ENCODE measurements around the gene NUP133.
"Not testable (repeated sequence)": the region's sequence is repeated elsewhere in the genome, so short reads cannot be mapped to it uniquely, and the experiment has no call there.

Gene NUP133

GRCh38 chr1:229508823-229509337 lies 739 bp upstream of the NUP133 start:
- DNase-seq = no peak

DNA sequence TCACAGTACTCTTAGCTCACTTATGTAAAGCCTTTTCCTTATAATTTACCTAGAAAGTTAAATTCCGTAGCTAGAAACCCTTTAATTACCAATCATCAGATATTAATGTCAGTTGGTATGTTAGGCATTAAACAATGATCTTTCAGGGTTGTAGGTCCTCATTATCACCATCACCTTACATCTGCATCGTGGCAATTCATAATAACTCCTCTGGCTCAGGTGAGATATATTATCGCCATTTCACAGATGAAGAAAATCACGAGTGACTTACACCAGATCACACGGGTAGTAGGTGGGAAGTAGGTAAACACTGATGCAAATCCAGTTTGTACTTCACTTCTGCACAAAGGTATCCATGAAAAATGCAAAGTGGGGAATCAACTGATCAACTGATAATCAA lies 639 bp downstream of the NUP133 start:
- no peak for DNase-seq

DNA sequence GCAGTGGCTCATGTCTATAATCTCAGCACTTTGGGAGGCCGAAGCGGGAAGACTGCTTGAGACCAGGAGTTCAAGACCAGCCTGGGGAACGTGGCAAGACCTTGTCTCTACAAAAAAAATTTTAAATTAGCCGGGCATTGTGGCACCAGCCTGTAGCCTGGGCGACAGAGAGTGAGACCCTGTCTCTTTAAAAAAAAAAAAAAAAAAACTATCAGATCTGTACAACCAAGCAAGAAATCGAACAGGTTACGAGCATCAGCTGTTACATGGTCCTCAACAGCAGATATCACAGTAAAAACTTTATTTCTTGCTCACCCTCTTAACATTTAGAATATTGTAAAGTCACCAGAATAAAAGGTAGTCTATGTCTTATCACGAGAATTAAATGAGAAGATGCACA lies 1.5 kb downstream of the NUP133 start:
- no peak for DNase-seq

GRCh38 chr1:229495782-229496181 lies 12.4 kb downstream of the NUP133 start:
- no peak for DNase-seq

DNA sequence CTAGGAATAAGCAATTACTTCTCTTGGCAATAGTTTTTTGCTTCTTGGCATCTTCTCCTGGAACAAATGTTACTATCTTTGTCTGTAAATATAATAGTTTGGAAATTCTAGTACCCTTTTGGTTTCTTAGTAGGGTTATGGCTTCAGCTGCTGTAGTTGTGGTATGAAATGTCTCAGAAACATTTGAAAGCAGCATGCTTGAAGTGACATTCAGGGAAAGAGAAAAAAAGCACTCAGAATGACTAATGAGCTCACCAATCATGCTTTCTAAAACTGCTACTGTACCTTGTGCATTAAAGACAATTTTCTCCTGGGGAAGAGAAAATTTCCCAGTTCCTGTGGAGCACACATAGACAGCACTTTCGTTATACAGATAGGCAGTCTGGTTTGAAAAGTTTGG lies 21.0 kb downstream of the NUP133 start:
- no peak for DNase-seq

DNA sequence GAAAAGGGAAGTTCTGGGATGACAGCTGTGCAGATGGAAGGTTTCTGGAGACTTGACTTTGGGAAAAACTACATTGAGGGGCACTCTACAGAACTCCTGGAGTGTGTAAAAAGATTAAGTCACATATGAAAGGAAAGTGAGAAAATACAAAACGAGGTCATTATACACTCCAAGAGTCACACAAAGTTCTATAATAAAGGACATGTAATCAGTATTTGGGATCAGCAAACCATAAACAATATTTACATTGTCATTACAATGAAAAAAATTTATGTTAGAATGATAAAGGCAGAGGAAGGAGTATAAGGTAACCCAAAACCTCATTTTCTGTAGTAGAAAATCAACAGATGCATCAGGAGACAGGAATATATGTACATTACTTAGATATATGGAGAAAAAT lies 22.8 kb downstream of the NUP133 start:
- DNase-seq = no peak

DNA sequence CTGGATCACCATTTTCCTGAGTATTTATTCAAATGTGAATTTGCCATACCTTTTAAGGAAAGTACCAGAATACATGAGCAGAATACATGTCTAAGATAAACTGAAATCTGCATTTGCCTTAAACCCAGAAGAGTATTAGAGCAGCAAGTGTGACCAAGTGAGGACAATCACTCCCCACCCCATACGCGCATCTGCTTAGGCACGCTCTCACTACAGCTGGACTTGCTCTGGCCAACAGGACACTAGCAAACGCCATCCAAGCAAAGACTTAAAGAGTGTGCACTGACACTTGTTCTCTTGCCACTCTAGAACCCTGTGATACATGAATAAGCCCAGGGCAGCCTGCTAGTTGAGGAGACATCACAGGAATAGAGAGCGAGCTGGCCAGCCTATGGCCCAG lies 25.6 kb downstream of the NUP133 start:
- no peak for DNase-seq

DNA sequence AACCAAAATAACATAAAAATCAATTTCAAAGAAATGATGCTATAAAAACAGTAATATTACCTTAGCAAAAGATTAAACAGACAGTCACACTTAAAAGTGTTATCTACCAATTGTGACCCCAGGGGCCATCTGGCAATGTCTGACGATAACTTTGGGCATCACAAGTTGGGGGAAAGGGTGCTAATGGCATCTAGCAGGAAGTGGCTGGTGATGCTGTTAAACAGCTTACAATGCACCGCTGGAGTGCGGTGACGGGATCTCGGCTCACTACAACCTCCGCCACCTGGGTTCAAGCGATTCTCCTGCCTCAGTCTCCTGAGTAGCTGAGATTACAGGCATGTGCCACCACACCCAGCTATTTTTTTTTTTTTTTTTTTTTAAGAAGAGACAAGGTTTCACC lies 27.6 kb downstream of the NUP133 start:
- DNase-seq = no peak

DNA sequence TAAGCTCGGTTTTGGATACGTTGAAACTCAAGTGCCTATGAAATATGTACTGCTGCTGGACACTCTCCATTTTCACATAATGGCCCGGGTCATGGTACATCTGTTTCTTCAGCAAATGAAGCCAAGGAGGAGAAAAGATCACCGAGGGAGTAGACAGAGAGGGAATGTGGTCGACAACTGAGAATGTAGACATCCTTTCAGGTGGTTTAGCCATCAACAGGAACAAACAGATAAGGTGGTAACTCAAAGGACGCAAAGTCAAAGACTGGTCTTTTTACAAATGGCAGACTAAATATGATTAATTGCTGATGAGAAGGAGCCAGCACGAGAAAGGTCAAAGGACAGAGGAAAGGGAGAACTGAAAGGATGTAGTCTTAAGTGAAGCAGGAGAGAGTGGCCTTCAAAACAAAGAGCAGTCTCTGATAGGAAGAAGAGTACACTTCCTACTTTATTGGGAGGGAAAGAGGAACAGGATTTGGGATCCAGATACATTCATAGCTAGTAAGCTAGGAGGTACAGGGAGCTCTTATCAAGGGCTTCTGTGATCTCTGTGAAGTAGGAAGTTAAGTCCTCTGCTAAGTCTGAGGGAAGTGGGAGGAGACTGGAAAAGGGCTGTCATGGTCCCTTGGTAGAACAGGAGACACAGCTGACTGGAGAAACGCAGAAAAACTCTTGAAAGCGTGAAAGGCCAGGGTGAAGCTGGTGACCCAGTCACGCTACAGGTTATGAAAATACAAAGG lies 28.3 kb downstream of the NUP133 start:
- no peak for DNase-seq

DNA sequence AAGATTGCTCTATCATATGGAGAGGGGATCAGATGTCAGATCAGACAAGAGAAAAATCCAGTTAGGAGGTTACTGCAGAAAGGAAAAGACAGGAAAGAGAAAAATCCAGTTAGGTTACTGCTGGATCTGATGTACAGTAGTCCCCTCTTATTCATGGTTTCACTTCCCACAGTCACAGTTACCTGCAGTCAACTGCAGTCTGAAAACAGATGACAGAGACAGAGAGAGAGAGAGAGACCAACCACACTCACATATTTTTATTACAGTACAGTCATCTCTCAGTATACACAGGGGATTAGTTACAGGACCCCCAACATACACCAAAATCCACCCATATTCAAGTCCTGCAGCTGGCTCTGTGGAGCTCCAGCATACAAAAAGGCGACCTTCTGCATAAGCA lies 29.3 kb downstream of the NUP133 start:
- no peak for DNase-seq

GRCh38 chr1:229475859-229476258 lies 32.3 kb downstream of the NUP133 start:
- not testable (repeated sequence) for DNase-seq

GRCh38 chr1:229474509-229474908 lies 33.6 kb downstream of the NUP133 start:
- DNase-seq = no peak

- no peak for DNase-seq
Measured at GRCh38 chr1:229471175-229471574, 37.0 kb downstream of the NUP133 start.

- no peak for DNase-seq
Measured at GRCh38 chr1:229470406-229471043, 37.6 kb downstream of the NUP133 start.

DNA sequence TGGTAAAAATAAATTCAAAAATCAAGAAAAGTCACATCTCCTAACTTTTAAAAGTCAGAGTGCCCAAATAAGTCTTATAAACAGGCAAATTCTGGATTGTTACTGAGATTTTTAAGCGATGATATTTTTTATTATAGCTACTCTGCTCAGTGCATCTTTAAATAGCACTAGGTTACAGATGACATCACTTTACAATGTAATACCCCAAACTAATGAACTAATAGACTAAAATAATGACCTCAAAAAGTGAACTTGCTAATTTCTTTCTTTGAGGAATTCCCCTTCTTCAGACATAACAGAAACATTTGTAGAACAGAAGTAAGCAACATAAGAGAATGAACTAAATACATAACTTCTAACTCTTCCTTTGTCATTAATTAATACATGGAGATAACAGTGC lies 41.3 kb downstream of the NUP133 start:
- DNase-seq = no peak

DNA sequence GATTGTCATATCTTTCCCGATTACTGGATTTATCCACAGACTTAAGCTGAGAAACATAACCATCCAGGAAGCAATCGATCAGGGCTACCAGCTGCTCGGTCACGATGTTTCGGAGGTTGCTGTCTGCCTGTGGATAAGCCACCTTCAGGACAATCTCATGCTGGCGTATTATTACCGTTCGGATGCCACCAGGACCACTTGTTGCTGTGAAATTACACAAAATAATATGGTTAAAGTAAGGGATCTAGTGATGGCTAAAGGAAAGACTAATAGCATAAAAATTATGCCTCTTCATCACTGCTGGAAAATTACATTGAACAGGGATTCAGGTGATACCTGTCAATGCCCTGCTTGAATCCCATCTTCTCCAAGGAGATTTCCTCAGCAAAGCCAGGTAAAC lies 43.5 kb downstream of the NUP133 start:
- DNase-seq = no peak

DNA sequence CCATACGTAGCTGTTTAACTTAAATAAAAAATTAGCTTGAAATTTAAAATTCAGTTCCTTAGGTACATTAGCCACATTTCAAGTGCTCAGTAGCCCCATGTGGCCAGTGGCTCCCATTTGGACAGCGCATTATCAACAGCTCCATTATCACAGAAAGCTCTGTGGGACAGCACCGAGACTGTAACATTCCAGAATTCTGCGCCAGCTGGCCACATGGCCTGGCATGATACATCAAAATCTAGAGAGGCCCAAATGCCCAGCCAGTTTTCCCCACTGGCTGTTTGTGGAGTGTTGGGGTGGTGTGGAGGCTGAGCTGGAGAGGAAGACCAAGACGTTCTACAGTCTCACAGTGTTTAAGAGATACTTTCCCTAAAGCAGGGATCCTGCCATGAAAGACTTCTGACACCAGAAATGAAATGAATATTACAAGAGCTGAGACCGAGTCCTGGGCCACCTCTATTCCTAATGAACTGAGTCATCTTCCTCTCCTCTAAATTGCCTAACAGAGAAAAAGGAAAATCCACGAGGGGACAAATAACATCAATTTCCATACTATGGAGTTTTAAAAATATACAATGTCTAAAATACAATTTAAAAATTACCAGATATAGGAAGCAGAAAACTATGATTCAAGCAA lies 47.0 kb downstream of the NUP133 start:
- DNase-seq = no peak

DNA sequence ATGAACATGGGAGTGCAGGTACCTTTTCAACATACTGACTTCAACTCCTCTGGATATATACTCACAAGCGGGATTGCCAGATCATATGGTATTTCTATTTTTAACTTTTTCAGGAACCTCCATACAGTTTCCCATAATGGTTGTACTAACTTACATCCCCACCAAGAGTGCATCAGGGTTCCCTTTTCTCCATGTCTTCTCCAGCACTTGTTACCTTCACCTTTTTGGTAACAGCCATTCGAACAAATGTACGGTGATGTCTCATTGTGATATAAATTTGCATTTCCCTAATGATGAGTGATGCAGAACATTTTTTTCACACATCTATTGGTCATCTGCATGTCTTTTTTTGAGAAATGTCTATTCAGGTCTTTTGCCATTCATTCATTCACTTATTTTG lies 48.3 kb downstream of the NUP133 start:
- DNase-seq = no peak

DNA sequence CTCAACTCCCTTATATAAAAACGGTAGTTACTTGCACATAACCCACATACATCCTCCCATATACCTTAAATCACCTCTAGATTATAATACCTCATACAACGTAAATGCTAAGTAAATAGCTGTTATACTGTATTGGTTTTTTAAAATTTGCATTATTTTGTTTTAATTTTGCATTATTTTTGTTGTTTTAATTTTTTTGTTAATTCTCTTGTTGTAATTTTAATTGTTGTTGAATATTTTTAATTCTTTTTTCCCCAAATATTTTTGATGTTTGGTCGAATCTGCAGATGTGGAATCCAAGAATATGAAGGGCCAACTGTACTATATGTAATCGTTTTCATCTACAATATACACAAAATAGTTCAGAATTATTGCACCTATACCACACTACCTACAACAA lies 50.7 kb downstream of the NUP133 start:
- DNase-seq = no peak

- DNase-seq = no peak
Measured at GRCh38 chr1:229456016-229456415, 52.1 kb downstream of the NUP133 start.

DNA sequence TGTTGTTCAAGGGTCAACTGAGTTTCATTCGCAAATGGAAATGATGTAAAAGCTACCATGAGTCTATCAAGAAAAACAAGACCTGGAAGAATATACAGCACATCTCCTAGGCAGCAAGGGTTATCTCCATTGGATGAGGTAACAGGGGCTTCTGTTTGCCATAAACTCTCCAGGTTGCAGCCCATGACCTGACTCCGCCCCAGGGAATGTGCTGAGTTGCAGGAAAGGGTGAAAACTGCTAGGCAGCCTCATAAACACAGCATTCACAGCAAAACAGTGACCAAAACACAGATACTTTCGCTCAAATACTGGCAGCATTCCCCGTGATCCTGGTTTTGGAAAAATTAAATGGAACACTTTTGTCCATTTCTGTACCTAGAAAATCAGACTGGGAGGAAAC lies 54.1 kb downstream of the NUP133 start:
- no peak for DNase-seq

DNA sequence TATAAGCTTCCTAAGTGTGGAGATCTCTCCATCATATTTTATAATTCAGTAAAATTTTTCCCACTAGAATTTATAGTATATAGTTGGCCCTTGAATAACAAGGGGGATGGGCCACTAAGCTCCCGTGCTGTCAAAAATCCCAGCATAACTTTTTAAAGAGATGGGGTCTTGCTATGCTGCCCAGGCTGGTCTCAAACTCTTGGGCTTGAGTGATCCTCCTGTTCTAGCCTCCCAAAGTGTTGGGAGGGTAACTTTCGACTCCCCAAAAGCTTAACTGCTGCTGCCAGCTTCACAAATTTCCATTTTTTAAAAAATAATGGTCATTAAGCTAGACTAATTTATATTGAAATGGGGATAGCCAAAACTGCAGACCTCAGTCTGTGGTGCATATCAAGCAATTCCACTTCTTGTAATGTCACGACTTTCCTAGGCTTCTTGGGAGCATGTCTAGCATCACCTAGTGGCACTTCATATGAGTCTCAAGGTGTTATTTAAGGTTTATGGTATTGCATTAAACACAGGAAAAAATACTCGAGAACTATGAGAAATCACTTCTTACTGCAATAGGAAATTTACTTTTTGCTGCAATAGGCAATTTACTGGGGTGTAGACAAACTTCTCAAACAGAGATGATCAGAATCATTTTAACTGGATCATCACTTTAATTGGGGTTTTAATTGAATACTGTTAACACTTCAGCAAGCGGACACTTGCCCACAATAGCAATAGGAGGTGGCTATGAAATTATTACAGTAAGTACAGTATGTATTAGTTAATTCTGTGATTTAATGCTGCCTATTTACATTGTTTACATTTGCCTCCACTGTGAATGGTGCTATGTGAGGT lies 55.0 kb downstream of the NUP133 start:
- no peak for DNase-seq

GRCh38 chr1:229448845-229449244 lies 59.3 kb downstream of the NUP133 start:
- DNase-seq = no peak

Data from activated T-cell treated with anti-CD3 and anti-CD28 coated beads, Interleukin-2, amount 50 U/mL, for 1 hour (primary cell).